Activated T-cell treated with anti-CD3 and anti-CD28 coated beads for 1 hour (primary cell): Measurements from ENCODE around the gene HYAL3.
A peak's percentile ranks its signal among the peaks of the same experiment; 100 is the strongest.

Source experiments
- DNase-seq: peaks from one replicate; pipeline ENCODE4 v3.0.0-alpha.2; 2020; ENCODE audit warnings: low read depth

Gene HYAL3

DNA sequence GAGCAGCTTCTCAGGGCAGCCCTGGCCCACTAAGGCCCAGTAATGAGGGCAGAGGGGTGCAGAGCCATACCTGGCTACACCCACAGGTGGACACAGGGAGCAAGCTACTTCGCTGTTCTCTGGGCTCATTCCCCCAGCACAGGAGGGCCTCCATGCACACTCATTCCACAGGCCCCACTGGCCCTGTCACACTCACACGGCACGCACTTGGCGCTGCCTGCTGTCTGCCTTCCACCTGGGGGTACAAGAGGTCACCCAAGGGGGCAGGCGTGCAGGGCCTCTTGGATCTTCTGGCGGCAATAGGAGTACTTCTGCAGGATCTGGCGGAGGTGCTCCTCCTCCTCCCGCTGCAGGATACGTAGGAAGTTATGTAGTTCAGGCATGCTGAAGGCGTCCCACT, 31.1 kb upstream of the HYAL3 start:
- DNase-seq = no peak

DNA sequence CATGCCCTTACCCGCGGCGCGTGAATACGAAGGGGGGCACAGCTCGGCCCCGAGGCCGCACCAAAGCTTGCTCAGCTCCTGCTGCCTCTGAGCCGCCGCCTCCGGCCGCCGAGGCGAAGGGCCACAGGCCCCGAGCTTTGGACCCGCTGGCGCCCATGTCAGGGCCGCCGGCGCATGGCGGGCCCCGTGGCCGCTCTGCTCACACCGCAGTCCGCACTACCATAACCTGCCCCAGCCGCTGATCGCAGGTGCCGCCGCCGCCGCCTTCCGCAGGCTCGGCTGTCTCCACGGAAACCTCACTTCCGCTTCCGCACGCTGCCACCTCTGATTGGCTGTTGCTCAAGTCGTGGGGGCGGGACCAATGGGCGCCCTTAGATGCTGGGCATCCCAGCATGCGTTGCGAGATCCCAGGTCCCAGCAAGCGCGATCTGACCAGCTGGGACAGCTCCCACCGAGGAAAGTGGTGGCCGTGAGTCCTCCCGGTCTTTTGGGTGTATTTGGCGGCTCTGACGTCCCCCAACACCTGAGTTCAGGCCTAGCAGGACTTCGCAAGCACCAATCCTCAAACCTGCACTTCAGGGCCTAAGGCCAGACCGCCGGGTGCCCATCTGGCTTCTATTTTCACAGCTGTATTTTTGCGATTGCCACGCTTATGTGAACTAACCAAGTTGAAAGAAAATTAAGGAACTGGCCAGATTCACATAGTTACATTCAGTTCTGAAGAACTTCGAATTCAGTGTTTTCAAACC, 28.9 kb upstream of the HYAL3 start, which contains the start of gene TUSC2:
TSS of gene TUSC2 (minus strand) at position 281 of the 749 bp plus-strand sequence. CDS start at position 157, 124 bp downstream.
- peak; percentile 93 for DNase-seq

DNA sequence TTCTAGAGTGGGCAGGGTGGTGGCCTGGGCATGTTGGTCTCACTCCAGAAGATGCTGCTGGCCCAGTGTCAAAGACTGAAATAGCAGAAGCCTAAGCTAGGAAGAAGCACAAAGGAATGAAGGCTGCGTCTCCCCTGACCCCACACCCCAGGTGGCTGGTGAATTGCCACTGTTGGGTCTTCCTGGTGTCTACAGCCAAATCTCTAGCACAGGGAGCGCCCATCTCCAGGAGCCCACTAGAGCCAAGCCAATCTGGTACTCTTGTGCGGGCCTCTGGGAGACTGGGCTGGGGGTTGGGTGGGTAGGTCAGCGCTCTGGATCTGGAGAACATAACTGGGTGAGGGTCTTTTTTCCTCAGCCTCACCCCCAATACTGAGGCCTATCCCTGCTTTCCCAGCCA, 27.9 kb upstream of the HYAL3 start:
- no peak for DNase-seq

DNA sequence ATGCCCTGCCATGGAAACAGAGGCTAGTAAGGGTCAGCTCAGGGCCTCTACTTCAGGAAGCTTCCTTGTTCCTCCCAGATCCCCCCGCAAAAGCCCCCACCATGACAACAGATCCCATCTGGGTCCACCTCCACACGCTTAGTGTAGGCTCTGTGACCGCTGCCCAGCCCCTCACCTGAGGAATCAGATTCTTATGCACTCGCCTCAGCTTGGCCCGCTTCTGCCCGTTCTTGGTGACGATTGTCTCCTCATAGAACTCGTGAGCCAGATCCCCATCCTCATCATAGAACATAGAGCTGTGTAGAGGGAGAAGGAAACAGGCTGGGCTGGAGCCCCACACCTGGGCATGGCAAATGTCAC, 27.0 kb upstream of the HYAL3 start:
- DNase-seq = no peak

DNA sequence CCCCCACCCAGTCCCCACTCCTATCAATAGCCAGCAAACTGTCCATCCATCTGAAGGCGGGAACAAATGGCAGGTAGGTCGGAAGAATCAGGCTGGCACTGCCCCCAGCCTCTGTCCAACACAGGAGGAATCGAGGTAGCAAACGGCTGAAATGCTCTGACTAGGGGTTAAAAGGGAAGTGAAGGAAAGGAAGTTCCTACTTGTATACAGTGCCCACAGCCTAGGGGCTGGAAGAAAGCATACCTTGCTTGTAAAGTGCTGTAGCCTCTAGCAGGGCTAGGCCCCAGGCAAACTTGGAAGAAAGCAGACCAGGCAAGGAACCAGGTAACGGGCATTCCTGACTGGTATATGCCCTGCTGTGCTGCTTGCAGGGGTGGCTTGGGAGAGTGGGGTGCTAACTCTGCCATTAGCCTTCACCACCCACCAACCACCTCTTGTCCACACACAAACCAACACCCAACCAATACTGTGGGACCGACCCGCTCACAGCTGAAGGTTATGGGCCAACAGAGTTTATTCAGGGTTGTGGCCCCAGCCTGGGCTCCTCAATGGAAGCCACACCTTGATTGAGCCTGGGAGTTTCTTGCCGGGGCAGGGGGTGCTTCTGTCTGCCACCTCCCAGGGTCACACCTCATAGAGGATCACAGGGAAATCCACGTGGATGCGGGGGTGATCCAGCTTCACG, 26.4 kb upstream of the HYAL3 start:
- no peak for DNase-seq

DNA sequence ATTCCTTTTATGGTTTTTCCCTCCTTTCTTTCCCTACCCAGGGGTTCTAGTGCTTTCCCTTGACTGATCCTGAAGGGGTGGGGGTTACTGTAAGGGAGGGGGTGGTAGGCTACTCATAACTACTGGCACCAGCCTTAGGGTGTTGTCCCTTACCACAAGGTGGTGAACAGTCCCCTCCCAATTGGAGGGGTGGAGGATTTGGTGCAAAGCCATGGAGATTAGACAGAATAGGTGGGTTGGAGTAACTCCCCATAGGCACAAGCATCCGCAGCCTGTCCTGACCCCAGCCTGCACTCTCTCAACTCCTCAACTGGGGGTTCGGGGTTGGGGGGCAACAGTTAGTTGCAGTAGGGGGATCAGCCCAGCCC, 25.9 kb upstream of the HYAL3 start:
- no peak for DNase-seq

DNA sequence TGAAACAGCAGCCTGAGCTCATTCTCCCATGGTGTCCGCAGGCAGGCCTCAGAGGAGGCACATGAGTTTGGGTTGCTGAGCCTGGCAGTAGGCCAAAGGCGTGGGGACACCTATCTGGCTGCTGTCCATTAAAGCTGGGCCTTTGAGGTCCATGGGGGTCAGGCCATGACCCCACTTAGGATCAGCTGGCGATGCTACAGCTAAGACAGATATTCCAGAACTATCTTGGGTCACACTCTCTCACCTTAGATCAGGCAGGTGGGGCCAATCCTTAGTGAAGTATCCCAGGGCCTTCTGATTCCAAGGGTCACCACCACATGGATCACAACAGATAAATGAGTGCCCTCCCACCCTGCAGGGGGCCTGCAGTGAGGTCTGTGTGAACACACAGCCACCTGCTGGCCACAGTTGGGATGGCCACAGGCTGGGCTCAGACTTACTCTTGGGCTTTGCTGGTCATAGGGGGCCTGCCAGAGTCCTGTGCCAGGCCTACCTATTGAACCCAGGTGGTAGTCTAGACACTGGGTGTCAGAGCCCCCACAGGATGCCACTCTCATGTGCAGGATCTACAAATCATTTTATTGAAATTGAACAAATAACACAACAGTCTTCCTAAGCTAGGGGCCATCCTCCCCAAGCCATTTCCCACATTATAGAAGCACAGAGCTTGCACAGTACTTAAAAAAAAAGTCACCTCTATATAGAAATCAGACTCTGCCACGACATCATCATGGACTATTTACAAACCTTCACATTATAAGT, 25.3 kb upstream of the HYAL3 start:
- peak; percentile 50 for DNase-seq

DNA sequence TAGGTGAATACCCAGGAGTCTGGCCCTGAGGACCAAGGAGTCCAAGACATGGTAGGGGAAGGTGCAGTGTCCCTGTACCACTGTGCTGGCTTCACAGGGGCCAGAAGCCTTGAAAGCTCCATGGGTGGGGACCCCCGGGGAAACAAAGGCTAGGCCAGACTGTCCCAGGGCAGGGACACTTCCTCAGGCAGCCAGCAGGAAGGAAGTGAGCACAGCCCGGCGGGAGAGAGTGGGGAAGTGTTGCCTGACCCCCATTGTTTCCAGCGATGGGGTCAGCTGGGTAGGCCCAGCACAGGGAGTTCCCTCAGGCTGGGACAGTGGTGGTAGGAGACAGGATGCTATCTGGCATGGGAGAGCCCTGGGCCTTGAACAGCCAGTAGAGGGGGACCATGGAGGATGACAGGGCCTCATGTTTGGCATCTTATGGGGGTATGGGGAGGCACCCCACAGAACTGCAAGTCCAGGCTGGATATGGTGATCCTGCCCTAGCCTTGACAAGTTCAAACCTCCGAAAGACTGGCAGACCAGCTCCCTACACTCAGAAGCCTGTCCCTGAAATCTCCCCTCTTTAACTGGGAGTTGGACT, 24.5 kb upstream of the HYAL3 start:
- DNase-seq = no peak

DNA sequence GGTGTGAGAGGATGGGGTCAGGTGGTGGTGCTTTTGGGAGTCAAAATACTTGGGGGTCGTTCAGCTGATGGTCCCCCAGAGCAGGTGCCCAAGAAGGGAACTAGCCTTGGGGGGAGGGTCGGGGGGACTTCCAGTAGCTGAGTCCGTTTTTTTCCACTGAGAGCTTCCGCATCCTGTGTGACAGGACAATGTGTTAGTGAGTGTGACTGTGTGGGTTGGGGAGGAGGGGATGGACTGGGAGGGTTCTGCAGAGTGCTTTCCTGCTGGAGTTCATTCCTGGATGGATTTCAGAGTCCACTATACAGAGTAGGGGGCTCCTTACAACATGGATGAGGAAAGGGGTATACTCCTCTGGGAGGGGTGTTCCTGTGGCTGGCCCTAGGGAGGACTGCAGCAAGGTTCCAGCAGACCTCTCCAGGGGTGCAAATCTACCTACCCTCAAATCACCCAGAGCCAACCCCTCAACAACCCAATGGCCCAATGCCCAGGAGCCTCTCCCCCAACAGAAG, 23.9 kb upstream of the HYAL3 start:
- no peak for DNase-seq

DNA sequence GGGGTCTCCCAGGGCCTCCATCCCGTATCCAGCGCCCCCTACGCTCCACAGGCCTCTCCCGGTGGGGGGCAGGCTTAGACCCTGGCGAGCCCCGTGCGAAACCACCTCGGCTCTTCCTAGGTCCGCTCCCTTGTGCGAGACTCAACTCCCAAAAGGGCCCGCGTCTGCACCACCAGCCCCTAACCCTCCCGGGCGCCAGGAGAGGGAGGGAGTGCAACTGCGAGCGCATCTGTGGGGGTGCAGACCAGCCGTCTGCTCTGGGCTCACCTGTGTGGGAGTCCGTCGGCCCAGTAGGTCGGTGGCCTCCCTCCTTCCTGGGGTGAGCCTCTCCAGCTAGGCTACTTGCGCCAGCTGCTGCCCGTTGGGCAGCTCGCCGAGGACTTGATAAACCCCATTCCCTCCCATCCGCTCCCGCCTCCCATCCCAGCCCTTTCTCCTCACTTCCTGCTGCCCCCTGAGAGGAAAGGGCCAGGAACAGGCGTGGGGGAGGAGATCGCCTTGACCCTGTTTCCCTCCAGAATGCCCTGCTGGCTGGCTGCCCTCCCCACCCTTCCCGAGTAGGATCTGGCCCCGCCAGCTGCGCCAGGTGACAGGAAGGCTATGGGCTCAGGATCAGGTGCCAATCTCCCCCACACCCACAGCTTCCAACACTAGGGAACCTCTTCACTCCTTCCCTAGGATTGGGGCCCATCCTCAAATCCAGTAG, 23.3 kb upstream of the HYAL3 start, which contains the start of gene HYAL2:
TSS of gene HYAL2 (minus strand) at position 360 of the 706 bp plus-strand sequence. CDS start 2,256 bp downstream, outside the sequence.
- DNase-seq = no peak

DNA sequence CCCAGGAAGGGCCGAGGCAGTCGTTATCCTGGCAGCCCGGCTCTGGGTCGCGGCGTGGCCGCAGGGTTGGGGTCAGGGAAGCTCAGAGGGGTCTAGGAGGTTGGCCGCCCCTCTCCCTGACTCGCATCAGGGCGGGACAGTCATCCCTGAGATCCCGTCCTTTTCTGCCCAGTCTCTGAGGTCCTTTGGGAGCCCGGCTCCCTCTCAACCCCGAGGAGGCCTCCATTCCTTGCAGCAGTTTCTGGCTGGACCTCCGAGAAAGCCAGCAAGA, 22.8 kb upstream of the HYAL3 start:
- no peak for DNase-seq

DNA sequence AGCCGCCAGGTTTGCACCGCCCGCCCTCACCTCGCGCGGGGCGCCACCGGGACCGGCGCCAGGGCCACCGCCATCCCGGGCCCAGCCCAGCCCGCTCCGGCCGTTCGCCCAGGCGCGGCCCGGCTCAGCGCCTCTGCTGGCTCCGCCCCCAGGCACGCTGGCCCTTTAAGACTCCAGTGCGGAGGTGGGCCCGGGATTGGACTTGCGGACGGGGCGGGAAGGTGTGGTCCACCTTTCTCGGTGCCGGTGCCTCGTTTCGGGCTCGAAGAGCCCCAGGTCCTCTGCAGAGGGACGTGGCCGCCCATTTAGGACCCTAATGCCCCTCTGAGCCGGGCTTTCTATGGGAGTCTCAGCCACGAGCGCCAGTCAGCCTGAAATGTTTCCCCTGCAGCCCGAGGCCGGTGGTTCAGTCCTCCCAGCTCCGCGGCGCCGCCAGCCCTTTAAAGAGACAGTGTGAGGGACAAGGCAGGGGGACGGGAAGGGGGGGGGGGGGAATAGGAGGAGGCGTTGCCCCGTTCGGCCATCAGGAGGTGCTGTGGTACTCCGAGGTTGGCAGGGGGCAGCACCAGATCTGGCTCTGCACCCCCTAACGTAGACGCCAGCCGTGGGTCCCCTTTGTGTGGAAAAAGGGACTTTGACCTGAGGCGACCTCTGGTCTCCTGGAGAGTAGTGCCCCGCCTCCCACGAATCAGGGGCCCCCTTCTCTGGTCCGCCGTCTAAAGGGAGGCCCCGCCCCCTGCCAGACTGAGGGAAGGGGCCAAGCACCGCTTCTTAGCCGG, 22.3 kb upstream of the HYAL3 start:
- DNase-seq = peak; percentile 72

DNA sequence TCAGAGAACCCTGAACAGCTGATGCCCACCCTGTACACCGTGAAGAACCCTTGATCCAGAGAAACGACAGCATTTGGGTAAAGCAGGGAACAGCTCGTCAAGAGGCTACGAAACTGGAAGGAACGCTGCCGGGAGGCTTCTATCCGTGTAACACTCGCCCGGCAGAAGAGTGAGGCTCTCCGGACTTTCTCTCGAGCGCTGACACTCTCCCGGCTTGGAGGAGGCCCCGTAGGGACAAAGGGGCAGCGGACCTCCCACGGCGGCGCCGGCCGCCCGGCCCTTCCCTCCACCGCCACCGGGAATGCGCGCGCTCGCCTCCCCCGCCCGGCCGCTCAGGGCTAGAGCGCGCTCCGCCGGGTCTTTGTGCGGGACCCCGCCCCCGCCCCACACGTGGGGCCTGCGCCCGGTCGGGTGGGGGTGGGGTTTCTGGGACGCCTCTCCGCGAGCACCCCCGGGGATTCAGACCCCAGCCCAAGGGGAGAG, 21.7 kb upstream of the HYAL3 start:
- peak; percentile 46 for DNase-seq

DNA sequence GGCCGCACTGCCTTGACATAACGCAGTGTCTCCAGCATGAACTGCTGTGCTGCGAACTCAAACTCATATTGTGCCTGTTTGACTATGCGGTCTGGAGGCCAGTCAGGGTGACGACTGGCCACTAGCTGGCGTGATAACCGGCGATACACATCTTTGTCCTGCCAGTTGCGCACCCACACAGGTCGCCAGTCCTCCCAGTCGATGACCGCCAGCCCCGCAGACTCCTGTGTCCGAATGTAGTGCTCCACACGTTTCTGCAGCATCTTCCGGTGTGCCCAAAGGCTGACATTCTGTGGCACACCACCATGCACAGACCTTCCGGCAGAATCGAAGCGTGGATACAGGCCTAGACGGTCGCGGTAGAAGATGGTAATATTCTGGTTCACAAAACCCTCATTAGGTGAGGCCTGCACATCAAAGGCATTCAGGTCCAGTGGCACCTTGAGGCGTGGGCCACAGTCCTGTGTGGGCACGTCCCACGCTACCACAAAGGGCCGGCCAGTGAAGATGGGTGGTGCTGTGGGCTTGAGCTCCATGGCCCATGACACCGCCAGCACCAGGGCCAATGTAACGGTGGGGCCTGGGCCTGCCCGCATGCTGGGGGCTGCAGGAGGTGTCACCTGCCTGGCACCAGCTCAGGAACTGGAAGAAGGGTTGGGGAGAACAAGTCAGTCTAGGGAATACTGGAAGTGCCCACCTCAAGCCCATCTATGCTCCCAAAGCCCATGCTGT, 20.9 kb upstream of the HYAL3 start:
- no peak for DNase-seq

DNA sequence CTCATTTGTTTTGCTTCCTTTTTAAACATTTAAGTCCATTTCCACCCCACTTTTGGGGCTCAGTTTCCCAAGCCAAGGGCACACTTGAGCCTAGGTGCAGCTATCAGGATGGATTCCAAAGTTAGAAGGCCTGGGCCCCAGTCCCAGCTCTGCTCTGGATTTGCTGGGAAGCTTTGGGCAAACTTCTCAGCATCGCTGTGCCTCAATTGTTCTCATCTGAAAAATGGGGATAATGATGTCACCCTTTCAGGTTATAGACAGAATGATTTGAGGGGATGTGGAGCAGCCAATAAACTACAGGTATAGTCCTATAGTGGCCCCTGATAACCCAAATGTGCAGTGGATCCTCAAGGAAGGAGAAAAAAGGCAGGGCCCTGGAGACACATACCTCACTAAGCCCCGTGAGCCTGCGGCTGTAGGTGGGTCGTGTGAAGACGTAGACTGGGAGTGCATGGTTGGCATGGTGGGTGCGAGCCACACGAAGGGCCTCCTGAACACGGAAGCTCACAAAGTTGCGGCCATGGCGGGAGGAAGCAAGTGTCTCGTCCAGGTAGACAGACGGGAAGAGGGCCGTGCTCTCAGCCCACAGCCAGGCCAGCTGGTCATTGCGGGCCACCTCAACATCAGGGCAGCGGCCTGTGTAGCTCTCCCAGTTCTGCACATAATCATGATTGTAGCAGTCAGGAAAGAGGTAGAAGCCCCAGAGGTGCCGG, 20.1 kb upstream of the HYAL3 start:
- DNase-seq = no peak

DNA sequence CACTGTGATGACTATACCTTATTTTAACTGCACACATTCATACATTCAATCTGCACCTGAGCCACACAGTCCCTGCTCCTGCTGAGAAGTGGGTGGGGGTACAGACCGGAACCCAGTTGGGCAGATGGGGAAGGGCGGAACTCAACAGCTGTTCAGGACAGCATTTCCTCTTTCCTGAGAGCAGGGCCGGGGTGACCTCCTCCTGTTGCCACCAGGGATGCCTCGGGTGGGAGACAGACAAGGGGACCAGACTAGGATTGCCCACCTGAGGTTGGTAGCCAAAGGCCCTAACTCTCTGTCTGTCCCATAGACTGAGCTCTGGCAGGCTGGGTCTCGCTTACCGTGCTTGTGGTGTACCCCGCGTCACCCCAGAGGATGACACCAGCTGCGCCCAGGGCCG, 19.4 kb upstream of the HYAL3 start:
- DNase-seq = no peak

DNA sequence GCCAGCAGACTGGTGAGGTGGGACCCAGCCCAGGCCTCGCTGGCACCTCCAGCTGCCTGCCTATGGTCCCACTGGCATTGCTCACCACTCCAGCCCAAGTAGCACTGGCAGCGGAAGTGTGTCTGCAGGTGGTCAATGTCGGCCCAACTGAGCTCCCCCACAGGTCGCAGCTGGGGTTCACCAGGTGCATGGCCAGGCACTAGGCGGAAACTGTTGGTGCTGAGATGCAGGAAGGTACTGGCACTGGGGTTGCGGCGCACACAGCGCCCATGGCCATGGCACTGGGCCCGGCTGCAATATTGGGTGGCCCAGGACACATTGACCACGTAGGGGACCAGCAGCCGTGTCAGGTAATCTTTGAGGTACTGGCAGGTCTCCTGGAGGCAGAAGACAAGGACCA, 19.0 kb upstream of the HYAL3 start:
- no peak for DNase-seq

DNA sequence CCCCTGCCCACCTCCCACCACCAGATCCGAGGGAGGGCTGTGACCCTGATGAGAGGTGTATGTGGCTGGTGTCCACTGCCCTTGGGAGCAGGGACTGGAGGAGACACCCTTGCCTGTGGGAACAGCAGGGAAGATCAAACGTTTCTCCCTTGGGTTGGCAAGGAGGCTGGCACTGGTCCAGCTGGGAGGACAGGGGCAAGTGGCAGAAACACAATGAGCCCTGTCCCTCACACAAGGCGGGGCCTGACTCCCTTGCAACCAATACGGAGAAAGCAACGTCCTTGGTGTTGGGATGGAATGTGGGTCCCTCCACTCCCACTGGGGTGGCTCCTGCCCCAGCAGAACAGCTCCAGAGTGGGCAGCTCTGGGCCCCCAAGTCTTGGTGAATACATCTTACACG, 18.1 kb upstream of the HYAL3 start:
- no peak for DNase-seq

DNA sequence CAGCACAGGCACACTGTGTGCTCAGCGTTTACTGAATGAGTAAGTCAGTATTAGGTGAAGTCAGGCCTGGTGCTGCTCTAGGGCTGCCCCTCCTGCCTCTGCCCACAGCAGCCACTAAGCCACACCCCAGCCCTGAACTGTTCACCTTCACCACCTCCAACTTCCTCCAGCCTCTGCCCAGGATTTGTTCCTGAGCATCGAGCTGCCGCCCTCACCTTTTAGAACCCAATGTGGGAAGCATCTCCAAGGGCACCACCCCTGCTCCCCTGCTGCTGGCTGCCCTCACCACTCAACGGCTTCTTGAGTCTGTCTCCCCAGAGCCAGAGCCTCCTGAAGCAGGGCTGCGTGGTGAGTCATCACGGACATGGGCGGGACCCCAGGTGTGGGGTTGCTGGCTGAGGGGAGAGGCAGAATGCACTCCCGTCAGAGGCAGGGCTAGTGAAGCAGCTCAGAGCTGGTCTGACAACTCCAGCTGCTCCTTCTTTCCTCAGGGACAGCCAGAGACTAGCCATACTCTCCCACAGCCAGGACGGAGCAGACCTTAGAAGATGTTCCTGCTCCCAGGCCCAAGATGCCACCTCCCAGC, 17.5 kb upstream of the HYAL3 start:
- peak; percentile 53 for DNase-seq
